Measurements from ENCODE around the gene C1QTNF6.

Gene C1QTNF6

DNA sequence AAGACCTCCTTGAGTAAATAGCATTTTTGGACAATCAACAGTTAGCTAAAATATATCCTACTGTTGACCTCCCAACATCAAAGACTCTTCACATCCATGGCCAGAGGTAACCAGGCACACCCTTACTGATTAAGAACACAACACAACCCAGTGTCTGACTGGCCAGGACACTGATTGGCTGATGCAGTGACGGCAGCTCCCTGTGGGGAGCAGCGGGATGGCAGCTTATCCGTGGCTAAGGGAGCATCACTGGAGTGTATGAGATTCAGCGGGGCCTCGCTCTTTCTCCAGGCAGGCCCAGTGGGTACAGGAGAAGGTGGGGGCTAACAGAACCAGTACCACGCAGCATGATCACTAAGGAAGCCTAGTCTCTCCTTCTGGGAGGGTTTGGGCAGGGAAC lies 28.0 kb downstream of the C1QTNF6 start:
- no peak for DNase-seq

DNA sequence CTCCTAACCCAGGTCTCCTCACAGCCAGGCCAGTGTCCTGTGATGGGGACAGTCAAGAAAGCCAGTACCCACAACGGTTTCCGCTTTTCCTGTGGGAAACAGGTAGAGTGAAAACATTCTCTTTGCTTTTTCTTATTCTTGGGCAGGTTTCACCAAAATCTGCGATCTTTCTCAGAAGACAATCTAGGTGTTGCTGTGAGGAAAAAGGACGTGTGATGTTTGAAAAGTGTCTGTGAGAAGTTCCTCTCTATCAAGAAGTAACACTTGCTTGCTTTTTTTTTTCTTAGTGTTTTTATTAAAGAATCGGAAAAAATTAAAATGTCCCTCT lies 29.1 kb downstream of the C1QTNF6 start:
- no peak for DNase-seq

- DNase-seq: no peak
Observed at GRCh38 chr22:37157516-37158285, 30.3 kb downstream of the C1QTNF6 start.

- no peak for DNase-seq
Observed at GRCh38 chr22:37156686-37157435, 31.2 kb downstream of the C1QTNF6 start.

- no peak for DNase-seq
Observed at GRCh38 chr22:37155971-37156370, 32.1 kb downstream of the C1QTNF6 start.

DNA sequence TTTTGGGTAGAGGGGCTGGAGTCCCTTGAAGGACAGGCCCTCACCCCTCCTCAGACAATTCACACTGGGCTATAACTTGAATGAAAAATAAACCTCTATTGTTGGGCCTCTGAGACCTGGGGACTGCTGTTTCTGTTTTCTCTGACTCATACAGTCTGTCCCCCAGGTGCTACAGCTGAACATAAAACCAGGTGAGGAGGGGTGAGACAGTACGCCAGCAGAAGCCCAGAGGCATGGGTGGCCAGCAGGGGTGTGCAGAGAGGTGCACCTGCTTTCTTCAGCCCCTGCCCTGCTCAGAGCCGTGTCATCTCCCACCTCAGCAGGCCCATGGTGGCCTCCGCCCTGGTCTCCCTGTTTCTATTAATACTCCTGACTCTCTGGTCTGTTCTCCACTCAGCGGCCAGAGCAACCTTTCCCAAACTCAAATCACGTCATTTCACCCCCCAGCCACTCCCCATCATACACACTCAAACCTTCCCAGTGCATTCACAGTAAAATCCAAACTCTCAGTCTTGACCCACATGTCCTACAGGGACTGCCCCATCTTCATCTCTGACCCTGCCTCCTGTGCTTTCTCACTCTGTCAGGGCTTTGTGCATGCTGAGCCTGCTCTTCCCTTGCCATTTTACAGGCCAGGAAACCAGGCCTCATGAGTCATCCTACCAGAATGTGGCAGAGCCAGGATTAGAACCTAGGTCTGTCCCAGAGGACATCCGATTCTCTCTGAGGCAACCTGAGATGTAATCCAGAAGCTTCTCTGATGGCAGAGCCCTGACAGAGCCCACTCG lies 32.9 kb downstream of the C1QTNF6 start:
- DNase-seq: no peak

DNA sequence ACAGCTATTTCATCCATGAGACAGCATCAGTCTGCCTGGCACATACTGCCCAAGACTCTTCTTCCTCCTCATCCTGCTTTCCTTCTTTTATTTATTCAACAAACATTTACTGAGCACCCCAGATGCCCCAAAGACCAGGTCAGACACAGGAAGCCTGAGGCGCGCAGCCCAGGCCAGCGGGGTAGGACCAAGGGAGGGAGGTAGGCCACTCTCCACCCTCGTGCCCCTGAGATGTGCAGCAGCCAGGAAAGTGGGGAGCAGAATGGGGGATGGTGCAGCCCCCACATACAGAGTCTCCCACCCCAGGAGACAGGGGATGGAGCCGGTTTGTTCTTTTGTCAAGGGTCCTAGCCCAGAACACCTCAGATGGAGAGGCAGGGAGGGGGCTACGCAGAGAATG lies 34.1 kb downstream of the C1QTNF6 start:
- no peak for DNase-seq

GRCh38 chr22:37151401-37151800 lies 36.6 kb downstream of the C1QTNF6 start:
- DNase-seq: no peak

- no peak for DNase-seq
Observed at GRCh38 chr22:37150701-37151100, 37.3 kb downstream of the C1QTNF6 start.

DNA sequence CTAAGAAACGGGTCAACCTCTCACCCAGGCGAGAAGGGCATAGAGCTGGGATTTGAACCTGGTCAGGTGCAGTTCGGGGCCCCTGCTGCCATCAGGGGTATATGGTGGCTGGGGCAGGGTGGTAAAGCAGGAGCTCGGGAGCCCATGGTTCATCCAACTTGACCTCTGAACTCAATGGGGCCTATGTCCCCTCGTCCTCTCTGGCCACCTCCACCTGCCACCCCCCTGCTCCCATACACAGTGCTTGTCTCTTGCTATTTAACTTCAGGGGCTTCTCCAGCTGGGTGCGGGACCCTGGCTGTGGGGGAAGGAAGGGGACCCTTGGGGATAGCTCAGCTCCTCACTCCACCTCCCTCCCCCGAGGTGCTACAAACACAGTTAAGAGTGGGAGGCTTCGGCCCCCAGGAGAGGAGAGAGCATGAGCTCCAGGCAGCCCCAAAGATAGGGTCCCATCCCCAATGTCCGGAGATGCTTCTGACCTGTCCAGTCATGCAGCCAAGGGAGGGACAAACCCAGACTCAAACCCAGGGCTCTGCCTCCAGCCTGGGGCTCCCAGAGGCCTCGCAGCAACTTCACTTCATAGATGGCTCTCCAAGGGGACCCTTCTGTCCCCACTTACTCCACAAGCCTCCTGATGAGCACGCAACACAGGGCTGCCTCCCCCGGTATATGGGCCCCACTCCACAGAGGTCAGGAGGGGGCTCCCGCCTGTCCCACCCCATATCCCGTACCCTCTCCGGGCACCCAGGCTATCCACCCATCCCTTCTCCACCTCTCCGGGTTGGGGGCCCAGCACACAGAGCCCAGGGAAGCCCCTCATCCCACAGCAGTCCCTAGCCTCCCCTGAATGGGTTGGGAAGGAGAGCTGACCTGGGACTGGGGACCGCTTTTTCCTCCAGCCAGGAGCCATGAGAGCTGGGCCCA lies 39.0 kb downstream of the C1QTNF6 start:
- DNase-seq: no peak

- DNase-seq: no peak
Observed at GRCh38 chr22:37148031-37148651, 39.9 kb downstream of the C1QTNF6 start.

DNA sequence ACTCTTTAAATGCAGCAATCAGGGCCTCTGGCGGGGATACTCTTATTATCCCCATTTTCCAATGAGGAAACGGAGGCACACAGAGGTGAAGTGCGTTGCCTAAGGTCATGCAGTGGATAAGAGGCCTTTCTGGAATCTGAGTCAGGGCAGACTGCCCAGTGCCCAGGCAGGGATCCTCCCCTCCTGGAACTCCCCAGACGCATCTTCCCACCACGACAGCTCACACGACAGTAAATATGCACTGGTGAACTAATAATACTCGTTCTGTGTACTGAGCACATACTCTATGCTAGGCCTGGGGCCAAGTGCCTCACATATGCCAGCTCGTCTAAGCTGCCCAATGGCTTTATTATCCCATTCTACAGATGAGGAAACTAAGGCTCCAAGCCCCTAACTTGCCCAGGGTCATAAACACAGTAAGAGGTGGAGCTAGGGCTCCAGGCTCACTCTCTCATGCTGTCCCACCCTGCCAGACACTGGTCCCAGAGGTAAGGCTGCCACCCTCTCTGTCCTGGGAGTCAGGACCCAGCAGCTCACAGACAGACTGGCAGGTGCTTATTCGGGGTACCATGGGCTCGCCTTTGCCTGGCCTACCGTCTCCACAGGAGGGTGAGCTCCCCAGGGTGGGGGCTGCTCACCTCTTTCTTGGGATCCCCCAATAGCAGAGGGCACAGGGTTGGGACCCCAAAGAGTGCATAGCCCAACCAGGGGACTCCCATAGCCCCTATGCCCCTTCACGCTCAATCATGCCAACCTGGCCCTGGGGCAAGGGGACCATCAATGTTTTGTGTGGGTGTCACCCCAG lies 40.7 kb downstream of the C1QTNF6 start:
- no peak for DNase-seq

DNA sequence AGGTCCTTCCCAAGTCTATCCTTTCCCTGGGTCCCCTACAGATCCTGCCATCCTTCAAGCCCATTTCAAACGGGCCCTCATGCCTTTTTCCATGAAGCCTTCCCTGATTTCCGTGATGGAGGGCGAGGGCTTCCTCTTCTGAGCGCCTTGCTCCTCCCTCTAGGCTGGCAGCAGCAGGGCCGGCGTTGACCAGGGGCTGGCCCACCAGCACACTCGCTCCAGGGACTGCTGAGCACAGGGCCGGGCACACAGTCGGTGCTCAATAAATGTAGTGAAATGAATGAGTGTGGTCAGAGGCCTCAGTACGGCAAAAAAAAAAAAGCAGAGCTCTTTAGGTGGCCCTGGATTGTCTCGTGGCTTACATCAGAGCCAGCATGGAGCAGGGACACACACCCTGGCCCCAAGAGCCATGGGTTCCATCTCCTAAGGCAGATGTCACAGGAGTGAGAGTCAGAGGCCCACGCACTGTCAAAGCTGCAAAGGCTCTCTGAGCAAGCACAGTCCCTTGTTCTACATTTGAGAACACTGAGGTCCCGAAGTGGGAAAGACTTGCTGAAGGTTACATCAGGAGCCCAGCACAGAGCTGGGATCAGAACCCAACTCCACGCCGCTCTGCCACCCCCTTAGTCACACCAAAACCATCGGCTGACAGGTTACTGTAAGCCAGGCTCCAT lies 41.4 kb downstream of the C1QTNF6 start:
- DNase-seq: no peak

DNA sequence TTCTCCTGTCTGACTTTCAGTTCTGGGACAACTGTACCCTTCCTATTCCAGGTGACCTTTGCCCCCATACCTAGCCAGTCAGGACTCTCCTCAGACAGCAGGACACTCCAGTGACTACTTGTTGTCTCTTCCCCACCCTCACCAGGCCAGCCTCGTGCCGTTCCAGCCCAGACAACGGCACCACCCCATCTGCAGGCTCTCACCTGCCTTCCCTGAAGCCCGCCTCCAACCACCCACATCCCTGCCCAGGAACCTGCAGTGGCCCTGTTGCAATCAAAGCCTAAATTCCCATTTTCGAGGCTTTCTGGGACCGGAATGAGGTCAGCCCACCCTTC lies 42.0 kb downstream of the C1QTNF6 start:
- no peak for DNase-seq

DNA sequence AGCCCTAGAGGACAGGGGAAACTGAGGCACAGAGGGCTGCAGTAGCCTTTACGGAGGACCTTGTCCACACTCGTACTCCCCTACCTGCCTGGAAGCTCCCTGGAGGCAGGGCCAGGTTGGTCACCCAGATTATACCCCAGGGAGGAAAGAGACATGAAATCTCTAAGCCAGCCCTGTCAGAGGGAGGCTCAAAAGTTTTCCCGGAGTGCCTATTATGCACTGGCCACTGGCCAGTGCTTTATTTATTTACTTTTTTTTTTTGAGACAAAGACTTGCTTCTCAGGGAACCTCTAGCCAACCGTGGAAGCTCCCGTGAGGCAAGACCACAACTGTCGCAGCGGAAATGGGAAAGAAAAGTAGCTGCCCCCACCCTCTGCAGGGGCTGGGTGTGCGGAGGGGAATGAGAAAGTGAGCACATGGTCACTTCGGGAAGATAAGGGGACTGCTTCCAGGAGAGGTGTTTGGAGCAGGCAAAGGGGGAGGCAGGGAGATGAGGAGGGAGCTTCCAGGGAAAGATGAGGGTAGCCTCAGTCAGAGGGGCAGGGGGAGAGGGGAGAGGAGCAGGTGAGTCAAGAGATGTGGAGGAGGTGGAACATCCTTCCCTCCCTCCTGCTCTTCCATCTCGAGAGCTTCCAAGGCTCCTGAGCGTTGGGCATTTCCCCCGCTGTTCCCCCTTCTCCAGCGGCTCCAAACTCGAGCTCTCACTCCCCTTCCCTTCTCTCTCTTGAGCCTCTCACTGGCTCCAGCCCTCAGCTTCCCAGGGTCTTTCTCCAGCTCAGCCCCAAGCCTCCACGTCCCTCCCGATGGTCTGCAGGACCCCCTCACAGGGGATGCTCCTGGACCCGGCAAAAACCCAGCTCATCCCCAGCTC lies 42.6 kb downstream of the C1QTNF6 start:
- DNase-seq: peak; percentile 19

DNA sequence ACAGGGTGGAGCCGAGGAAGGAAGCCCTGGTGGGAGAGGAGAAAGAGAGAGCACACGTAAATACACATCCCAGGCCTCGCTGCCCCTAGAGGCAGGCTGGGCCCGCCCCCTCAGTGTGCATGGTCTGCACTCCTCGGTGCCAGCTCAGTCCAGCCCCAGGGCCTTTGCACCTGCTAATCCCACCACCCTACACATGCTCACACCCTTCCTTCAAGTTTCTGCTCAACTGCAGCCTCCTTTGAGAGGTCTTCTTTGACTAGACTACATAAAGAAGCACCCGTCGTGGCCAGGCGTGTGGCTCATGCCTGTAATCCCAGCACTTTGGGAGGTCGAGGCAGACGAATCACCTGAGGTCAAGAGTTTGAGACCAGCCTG lies 43.9 kb downstream of the C1QTNF6 start:
- DNase-seq: no peak

GRCh38 chr22:37141971-37142370 lies 46.1 kb downstream of the C1QTNF6 start:
- no peak for DNase-seq

DNA sequence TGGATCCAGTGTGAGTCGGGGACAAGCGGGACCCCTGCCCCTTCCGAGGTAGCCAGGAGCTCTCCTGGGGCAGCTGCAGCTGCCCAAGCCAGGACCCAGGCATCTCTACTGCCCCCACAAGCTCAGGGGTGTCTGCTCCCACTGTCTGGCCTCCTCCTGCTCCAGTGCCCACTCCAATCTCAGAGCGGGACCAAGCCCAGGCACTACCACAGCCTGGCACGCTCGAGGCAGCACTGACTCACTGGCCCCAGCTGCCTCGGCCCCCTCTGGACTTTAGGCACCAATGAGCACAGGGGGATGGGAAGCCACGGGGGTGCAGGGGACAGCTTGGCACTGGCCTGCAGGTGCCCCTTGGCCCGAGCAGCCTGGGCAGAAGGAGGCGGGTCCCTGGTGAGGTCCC lies 46.6 kb downstream of the C1QTNF6 start:
- no peak for DNase-seq

DNA sequence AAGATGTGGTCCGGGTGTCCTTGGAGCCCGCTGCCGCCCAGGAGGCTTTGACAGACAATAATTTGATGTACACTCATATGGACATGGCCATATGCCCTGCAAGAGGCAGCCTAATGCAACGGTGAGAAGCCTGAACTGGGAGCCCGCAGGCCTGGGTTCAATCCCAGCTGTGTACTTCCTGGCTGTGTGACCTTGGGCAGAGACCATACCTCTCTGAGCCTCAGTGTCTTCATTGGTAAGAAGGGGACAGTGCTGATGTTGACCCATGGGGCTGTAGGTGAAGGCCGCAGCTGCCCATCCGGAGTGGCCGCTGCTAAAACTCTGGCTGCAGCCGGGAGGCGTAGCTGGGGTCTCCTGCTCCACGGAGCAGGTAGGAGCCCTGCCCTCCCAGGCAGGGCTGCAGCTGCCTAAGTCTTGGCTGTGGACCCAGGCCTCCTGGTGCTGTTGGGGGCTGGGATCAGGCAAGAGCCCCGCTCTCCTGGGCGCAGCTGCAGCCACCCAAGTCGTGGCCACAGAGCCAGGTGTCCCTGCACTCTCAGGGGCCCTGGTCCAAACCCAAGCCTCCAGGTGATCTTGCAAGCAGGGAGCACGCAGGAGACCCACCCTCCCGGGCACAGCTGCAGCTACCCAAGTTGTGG lies 47.2 kb downstream of the C1QTNF6 start:
- DNase-seq: no peak
